ENCODE measurements around the gene TMPRSS2.

- no peak for TF ChIP-seq CTCF (tag by site-specific recombination; IDR thresholded peaks at IDR 0.05)
- no peak for TF ChIP-seq ZBTB26 (tag by site-specific recombination; optimal IDR thresholded peaks at IDR 0.05)
- TF ChIP-seq ZNF664 (tag by site-specific recombination; IDR thresholded peaks at IDR 0.05) = no peak
- no peak for TF ChIP-seq ZNF596 (tag by site-specific recombination; IDR thresholded peaks at IDR 0.05)
- no peak for TF ChIP-seq ELK4 (IDR thresholded peaks at IDR 0.05; ENCODE audit: borderline replicate concordance, low read depth, low read length)
- TF ChIP-seq ZBTB20 (tag by site-specific recombination; IDR thresholded peaks at IDR 0.05) = no peak
- TF ChIP-seq, protein P1, sequence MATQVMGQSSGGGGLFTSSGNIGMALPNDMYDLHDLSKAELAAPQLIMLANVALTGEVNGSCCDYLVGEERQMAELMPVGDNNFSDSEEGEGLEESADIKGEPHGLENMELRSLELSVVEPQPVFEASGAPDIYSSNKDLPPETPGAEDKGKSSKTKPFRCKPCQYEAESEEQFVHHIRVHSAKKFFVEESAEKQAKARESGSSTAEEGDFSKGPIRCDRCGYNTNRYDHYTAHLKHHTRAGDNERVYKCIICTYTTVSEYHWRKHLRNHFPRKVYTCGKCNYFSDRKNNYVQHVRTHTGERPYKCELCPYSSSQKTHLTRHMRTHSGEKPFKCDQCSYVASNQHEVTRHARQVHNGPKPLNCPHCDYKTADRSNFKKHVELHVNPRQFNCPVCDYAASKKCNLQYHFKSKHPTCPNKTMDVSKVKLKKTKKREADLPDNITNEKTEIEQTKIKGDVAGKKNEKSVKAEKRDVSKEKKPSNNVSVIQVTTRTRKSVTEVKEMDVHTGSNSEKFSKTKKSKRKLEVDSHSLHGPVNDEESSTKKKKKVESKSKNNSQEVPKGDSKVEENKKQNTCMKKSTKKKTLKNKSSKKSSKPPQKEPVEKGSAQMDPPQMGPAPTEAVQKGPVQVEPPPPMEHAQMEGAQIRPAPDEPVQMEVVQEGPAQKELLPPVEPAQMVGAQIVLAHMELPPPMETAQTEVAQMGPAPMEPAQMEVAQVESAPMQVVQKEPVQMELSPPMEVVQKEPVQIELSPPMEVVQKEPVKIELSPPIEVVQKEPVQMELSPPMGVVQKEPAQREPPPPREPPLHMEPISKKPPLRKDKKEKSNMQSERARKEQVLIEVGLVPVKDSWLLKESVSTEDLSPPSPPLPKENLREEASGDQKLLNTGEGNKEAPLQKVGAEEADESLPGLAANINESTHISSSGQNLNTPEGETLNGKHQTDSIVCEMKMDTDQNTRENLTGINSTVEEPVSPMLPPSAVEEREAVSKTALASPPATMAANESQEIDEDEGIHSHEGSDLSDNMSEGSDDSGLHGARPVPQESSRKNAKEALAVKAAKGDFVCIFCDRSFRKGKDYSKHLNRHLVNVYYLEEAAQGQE (tag by site-specific recombination; IDR thresholded peaks at IDR 0.05) = no peak
- no peak for TF ChIP-seq SP2 (tag by site-specific recombination; IDR thresholded peaks at IDR 0.05)
- no peak for TF ChIP-seq OVOL3 (tag by site-specific recombination; IDR thresholded peaks at IDR 0.05)
- no peak for TF ChIP-seq YY1 (tag by site-specific recombination; IDR thresholded peaks at IDR 0.05)
- no peak for TF ChIP-seq ZNF792 (tag by site-specific recombination; IDR thresholded peaks at IDR 0.05)
- no peak for TF ChIP-seq ZNF549 (tag by site-specific recombination; IDR thresholded peaks at IDR 0.05)
- TF ChIP-seq TCF7L2 (IDR thresholded peaks at IDR 0.05; ENCODE audit: borderline replicate concordance, low read depth, low read length) = no peak
- TF ChIP-seq ZNF530 (tag by site-specific recombination; IDR thresholded peaks at IDR 0.05; ENCODE audit: low read depth) = no peak
Observed at GRCh38 chr21:41500931-41501381, 7.0 kb downstream of the TMPRSS2 start.

Measured in HEK293 (cell line).